ENCODE data around the gene LRMDA.

Gene LRMDA

DNA sequence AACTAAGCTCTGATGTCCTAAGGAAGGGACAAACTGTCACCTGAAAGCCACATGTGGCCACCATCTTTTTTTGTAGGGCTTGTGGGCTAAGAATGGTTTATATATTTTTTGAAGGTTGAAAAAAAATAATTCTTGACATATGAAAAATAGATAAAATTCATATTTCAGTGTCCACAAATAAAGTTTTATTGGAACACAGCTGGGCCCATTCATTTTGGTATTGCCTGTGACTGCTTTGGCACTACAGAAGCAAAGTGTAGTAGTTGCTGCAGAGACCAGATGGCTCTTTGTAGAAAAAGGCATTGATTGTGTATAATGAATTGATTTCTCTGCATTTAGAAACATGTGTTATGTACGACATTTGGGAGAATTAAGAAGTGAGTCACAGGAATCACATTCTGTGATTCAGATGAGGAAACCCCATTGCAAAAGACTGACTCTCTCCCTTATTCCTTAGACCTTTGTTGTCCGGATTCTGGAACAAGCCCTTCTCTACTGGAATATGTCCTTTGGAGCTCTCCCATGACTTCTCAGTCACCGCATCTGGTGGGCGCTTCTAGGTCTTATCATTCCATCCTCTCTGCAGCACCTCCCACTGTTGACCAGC lies 438.7 kb downstream of the LRMDA start:
- TF ChIP-seq EGR1 (IDR thresholded peaks at IDR 0.05): no peak
- no peak for TF ChIP-seq MAX (IDR thresholded peaks at IDR 0.05)

DNA sequence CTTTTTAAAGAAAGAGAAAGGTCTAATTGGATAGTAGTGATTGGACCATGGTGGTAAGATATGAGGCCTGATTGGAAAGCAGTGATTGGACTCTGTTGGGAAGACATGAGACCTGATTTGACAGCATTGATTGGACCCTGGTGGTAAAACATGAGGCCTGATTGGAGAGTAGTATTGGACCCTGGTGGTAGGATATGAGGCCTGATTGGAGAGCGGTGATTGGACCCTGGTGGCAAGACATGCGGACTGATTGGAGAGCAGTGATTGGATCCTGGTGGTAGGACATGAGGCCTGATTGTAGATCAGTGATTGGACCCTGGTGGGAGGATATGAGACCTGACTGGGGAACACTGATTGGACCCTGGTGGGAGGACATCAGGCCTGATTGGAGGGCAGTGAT lies 444.3 kb downstream of the LRMDA start:
- no peak for TF ChIP-seq TCF12 (IDR thresholded peaks at IDR 0.05; ENCODE audit: low read depth)
- no peak for TF ChIP-seq CREB1 (IDR thresholded peaks at IDR 0.05; ENCODE audit: low read depth)
- no peak for TF ChIP-seq YY1 (IDR thresholded peaks at IDR 0.05; ENCODE audit: low read depth)
- TF ChIP-seq MAX (IDR thresholded peaks at IDR 0.05): no peak
- no peak for TF ChIP-seq RAD21 (IDR thresholded peaks at IDR 0.05; ENCODE audit: low read depth)
- TF ChIP-seq EGR1 (IDR thresholded peaks at IDR 0.05): no peak
- no peak for TF ChIP-seq TAF1 (IDR thresholded peaks at IDR 0.05; ENCODE audit: low read depth)
- TF ChIP-seq, protein P1, sequence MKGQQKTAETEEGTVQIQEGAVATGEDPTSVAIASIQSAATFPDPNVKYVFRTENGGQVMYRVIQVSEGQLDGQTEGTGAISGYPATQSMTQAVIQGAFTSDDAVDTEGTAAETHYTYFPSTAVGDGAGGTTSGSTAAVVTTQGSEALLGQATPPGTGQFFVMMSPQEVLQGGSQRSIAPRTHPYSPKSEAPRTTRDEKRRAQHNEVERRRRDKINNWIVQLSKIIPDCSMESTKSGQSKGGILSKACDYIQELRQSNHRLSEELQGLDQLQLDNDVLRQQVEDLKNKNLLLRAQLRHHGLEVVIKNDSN (IDR thresholded peaks at IDR 0.05): no peak
- TF ChIP-seq EP300 (IDR thresholded peaks at IDR 0.05; ENCODE audit: borderline replicate concordance): no peak
- no peak for TF ChIP-seq TEAD4 (IDR thresholded peaks at IDR 0.05)
- no peak for TF ChIP-seq NFIC (IDR thresholded peaks at IDR 0.05)
- TF ChIP-seq FOXM1 (IDR thresholded peaks at IDR 0.05; ENCODE audit: borderline replicate concordance, low read depth): no peak
- no peak for TF ChIP-seq REST (IDR thresholded peaks at IDR 0.05; ENCODE audit: low read depth)
- TF ChIP-seq CEBPB (IDR thresholded peaks at IDR 0.05): no peak
- TF ChIP-seq ZBTB7A (IDR thresholded peaks at IDR 0.05; ENCODE audit: low read depth): no peak

DNA sequence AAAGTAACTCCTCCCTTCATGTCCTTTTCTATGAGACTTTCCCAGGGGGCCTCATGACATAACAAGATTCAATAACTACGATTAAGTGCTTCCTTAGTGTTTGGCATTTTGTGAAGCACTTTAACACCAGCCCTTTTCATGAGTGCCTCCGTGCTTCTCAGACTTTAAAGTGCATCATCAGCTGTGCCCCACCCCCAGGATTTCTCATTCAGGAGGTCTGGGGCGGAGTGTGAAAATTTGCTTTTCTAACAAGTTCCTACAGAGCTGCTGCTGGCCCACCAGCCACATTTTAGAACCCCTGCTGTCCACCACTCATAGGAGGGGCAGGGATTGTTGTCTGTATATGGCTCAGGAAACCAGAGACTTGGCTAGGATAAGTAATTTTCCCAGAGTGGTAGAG lies 445.3 kb downstream of the LRMDA start:
- TF ChIP-seq TAF1 (IDR thresholded peaks at IDR 0.05; ENCODE audit: low read depth) (no peak), NFIC (IDR thresholded peaks at IDR 0.05) (no peak), TEAD4 (IDR thresholded peaks at IDR 0.05) (no peak), EP300 (IDR thresholded peaks at IDR 0.05; ENCODE audit: borderline replicate concordance) (no peak), ZBTB7A (IDR thresholded peaks at IDR 0.05; ENCODE audit: low read depth) (no peak), FOXM1 (IDR thresholded peaks at IDR 0.05; ENCODE audit: borderline replicate concordance, low read depth) (no peak), YY1 (IDR thresholded peaks at IDR 0.05; ENCODE audit: low read depth) (no peak), CREB1 (IDR thresholded peaks at IDR 0.05; ENCODE audit: low read depth) (no peak), TCF12 (IDR thresholded peaks at IDR 0.05; ENCODE audit: low read depth) (no peak), MAX (IDR thresholded peaks at IDR 0.05) (no peak), REST (IDR thresholded peaks at IDR 0.05; ENCODE audit: low read depth) (no peak), CEBPB (IDR thresholded peaks at IDR 0.05) (no peak), EGR1 (IDR thresholded peaks at IDR 0.05) (no peak), RAD21 (IDR thresholded peaks at IDR 0.05; ENCODE audit: low read depth) (no peak)
- TF ChIP-seq, protein P1 (IDR thresholded peaks at IDR 0.05): no peak

GRCh38 chr10:75877877-75878276 lies 446.5 kb downstream of the LRMDA start:
- TF ChIP-seq YY1 (IDR thresholded peaks at IDR 0.05; ENCODE audit: low read depth) (no peak), TAF1 (IDR thresholded peaks at IDR 0.05; ENCODE audit: low read depth) (no peak), EGR1 (IDR thresholded peaks at IDR 0.05) (no peak), RAD21 (IDR thresholded peaks at IDR 0.05; ENCODE audit: low read depth) (no peak), TCF12 (IDR thresholded peaks at IDR 0.05; ENCODE audit: low read depth) (no peak), NFIC (IDR thresholded peaks at IDR 0.05) (no peak), EP300 (IDR thresholded peaks at IDR 0.05; ENCODE audit: borderline replicate concordance) (no peak), CEBPB (IDR thresholded peaks at IDR 0.05) (no peak), FOXM1 (IDR thresholded peaks at IDR 0.05; ENCODE audit: borderline replicate concordance, low read depth) (no peak), MAX (IDR thresholded peaks at IDR 0.05) (no peak), CREB1 (IDR thresholded peaks at IDR 0.05; ENCODE audit: low read depth) (no peak), TEAD4 (IDR thresholded peaks at IDR 0.05) (no peak), ZBTB7A (IDR thresholded peaks at IDR 0.05; ENCODE audit: low read depth) (no peak), REST (IDR thresholded peaks at IDR 0.05; ENCODE audit: low read depth) (no peak)
- TF ChIP-seq, protein P1 (IDR thresholded peaks at IDR 0.05): no peak

All from Ishikawa (cell line).